ENCODE measurements around the gene POU2F2.

POU2F2 gene

DNA sequence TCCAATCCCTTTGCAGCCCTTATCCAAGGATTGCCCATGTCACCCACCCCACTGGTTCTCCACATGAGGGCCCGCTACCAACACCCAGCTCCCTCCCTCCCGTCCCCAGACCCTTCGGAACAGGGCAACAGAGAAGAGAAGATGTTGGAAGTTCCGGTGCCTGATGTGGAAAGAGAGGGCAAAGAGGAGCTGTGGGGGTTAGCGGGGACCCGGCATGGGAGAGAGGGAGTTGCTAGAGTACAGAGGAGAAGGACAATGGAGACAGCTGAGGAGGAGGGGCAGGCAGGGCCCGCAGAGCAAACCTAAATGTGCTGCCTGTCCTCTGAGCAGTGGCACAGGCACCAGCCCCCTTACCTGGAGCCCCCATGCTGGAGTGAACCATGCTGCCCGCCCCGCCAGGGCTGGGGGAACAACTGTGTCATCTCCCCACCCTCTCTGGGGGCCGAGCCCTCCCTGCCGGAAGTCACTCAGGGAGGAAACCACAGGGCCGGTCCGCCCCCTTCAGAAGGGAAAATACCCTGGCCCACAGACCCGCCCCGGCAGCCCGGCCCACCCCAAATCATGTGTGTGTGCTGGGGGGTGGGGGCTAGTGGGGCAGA is at the start of gene POU2F2:
Gene POU2F2 (minus strand): TSS at position 417 of the 599 bp plus-strand sequence. CDS start 35 bp downstream, at position 382.
- no peak for DNase-seq

- DNase-seq, result peak; percentile 50
These were observed 46.8 kb upstream of the POU2F2 start for GRCh38 chr19:42178791-42179674.

DNA sequence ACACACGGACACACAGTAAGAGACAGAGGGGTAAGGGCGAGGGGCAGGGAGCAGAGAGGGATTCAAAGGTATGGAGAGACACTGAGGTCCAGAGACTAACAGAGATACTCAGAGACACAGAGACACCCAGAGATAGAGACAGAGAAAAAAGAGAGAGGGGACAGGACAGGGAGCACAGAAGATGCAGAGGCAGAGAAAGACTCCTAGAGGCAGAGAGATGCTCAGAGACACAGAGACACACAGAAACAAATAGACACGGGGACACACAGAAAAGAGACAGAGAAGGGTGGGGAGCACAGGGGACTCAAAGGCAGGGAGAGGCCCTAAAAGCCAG is 45.4 kb upstream of the POU2F2 start:
- DNase-seq, result no peak

GRCh38 chr19:42176990-42177685 is 44.9 kb upstream of the POU2F2 start:
- peak; percentile 65 for DNase-seq

GRCh38 chr19:42176649-42176989 is 44.4 kb upstream of the POU2F2 start:
- no peak for DNase-seq

GRCh38 chr19:42175952-42176648 is 43.9 kb upstream of the POU2F2 start:
- DNase-seq, result no peak

DNA sequence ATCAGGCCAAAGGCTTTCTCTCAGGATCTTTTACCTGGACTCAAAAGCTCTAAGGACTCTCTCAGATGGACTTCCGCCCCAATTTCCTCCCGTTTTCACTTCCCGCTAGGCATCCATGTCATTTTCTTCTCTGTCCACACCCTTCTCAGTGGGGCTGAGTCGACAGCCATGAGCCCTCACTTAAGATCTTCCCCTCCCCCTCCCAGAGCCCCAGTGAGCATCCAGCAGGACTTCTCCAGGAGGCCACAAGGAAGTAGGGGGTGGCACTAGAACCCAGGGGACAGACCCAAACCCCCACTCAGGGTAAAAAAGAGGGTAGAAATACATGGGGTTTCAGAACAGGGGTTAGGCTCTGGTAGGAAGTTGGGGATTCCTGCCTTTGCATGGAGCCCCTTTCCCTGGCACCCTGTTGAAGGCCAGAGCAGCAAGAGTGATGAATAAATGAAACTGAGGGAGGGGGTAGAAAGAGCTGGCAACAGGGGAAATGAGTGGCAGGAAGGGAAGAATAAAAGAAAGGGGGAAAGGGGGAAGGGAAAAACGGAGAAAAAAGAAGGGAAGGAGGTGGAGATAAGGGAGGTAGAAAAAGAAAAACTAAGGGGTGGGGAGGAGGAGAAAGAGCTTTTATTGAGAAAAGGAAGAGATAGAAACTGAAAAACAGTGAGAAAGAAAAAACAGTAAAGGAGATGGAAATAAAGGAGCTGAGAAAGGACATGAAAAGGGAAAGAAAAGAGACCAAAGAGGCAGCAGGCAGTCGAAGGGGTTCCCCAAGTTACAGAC is 42.9 kb upstream of the POU2F2 start:
- no peak for DNase-seq

DNA sequence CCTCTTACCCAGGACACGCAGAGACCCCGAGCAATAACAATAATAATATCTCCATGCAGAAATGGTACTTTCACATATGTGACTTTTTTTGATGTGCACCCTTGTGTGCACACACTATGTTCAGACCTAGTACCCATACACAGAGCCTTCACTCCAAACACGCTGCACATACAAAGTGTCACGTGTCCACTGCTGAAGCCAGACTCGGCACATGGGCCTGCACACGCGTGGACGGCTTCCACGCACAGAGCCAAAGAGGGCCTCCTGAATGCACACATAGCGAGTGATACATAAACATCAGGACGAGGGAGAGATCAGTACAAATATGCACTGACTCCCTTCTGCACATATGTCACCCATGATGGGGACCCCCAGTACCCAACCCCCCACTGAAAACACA is 41.9 kb upstream of the POU2F2 start:
- no peak for DNase-seq

DNA sequence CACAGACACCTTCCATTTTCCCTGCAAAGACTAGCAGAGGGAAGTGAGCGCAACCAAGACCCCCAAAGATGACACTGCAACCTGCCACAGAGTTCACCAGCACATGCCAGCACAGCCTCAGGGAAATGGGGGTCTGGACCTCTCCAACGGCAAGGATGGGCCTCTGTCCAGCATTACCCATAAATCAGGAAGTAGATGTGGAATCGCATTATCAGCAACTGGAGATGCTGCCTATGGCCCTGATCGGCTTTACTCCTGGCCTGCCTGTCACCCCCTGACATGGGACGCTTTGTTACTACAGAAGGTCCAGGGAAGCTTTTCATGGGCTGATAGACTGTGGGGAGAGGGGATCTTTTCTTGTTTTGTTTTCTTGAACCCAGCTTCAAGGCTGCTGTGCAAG is 41.4 kb upstream of the POU2F2 start:
- DNase-seq, result no peak

DNA sequence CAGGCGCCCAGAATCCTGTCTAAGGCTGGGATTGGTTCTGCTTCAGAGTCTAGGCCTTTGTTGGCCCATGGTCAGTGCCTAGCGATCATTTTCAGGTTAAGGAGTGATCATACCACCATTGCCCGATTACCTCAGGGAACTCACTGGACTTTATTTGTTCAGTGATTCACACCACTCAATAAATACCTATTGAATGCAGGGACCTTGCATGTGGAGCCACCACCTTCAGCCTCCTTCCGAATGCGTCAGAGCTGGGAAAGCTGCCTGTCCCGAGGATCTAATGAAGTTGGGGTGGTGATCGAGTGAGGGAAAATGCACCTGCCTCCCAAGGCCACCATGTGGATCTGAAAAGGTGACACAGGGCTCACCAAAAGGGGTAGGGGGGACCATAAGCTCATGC is 40.0 kb upstream of the POU2F2 start:
- no peak for DNase-seq

DNA sequence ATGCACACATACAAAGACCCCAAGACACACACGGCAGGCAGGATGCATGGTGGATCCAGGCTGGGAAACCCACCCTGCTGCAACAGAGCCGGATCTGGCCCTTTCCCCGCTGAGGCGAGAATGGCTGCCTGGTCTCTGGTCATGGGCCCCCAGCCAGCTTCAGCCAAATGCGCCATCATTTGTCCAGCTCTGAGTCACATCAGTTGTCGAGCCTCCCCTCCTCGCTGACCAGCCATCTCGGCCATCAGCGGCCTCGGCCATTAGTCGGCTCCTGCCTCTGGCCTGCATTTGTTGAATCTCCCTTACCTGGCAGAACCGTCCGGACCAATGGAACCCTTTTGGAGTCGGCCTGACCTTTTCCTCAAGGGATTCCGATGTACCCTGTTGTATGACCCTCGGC is 38.5 kb upstream of the POU2F2 start:
- no peak for DNase-seq

DNA sequence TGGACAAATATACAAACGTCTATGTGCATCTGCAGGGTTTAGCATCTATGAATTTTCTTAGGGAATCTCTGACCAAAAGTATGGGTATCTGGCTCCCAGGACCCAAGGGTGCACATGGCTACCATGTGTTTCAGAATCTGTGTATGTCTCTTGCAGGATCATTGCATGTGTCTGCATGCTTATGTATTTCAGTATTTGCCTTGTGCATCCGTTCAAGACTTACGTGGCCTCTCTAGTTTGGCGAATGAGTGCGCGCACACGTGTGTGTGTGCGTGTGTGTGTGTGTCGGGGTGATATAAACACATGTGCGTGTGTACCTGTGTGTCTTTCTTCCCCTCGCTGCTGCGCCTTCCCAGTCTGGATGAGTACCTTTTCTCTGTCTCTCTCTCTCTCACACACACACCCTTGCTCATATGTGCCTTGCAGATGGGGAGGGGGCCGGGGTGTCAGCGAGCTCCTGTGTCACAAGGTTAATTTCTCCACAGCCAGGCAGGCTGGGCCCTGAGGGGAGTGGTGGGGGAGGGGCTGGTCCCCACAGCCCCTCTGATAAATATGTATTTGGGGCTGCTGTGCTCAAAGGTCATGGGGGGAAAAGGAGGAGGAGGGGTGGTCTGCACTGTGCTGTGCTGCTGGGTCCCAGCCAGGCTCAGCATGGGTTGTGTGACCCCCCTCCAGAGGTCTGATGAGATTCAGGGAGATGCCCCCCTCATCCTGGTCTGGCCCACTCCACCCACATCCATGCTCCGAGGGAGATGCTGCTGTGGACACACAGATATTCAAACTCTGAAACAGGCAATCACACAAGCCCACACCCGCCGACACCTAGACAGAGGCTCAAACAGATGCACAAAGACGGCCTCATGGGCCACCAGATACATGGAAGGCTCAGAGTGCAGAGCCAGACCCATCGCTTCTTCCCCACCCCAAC is 37.5 kb upstream of the POU2F2 start:
- DNase-seq, result no peak

- no peak for DNase-seq
These were observed 36.0 kb upstream of the POU2F2 start for GRCh38 chr19:42168206-42168605.

- DNase-seq, result no peak
These were observed 34.1 kb upstream of the POU2F2 start for GRCh38 chr19:42166316-42166715.

GRCh38 chr19:42165146-42165545 is 32.9 kb upstream of the POU2F2 start:
- DNase-seq, result no peak

DNA sequence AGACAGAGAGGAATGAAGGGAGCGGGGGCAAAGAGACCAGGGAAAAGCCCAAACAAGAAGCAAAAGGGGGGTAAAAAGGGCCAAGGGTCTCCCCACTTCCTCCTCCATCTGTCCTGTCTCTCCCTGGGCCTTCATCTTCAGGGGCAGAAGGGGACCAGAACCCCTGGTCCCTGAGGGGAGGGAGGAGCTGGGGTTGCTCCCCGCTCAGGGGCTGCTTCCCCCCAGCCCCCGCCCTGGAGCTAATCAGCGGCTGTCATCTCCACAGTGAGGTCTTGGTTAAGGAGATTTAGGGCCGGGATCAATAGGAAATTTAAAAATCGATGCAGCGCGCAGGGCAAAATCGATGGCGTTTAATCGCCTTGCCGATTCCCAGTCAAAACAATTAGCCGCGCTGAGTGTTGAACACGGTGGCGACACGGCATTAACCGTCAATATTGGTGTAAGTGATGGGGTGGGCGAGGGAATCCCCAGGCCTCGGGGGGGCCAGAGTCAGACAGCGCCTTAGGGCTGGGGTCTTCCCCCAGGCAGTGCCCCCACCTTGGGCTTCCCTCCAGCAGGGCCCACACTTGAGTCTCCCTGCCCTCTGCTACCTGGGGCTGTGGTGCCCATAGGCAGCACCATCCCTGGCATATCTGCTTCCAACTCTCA is 29.5 kb upstream of the POU2F2 start:
- DNase-seq, result no peak

DNA sequence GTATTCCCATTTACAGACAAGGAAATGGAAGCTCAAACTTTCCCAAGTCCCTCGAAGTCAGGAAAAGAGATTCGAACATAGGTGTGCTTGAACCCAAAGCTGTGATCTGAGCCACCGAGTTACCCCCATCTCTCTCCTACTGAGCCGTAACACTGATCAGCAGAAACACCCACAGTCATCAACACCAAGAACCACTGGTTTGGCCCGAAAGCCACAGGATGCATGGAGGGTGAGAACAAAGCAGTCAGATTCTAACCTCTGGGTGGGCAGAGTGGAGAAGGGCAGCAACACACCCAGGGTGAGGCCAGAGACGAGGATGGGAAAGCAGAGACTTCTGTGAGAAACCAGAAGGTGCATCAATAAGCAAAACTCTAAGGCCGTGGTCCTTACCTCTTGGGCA is 27.7 kb upstream of the POU2F2 start:
- DNase-seq, result no peak

DNA sequence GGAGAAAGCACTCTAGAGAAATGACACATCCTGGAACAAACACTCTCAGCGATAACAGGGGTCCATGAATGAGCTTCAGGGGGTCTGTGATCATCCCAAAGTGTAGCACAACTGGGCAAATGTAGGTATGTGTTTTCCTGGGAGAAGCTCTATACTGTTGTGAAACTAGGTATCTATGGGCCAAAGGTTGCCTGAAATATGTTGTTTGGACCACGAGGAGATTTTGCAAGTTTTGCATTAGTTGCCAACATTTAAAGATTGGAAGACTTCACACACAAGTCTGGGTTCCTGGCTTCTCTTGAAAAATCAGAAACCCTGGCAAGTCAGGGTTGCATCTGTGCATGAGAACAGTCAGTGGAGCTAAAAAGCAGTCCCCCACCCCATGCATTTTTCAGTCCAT is 26.7 kb upstream of the POU2F2 start:
- DNase-seq, result no peak

GRCh38 chr19:42156571-42156970 is 24.3 kb upstream of the POU2F2 start:
- DNase-seq, result no peak

GRCh38 chr19:42155796-42156195 is 23.6 kb upstream of the POU2F2 start:
- no peak for DNase-seq

Measured in NCI-H1436 treated with DMSO at 0.1 percent for 48 hours (cell line).